Measurements from ENCODE around the gene INSC. TPM values are rescaled to one million over a fixed set of nuclear protein-coding genes. Genes with fewer than 3 reads are reported as not detected.

The INSC gene
- total RNA-seq, 2 experiments from 2014 or later, result not detected

GRCh38 chr11:15163136-15163535 lies 48.4 kb downstream of the INSC start:
- no peaks in the 10 kb centered on the region for H3K9me3 Mint-ChIP-seq
- no peaks in the 10 kb centered on the region for H3K4me1 Mint-ChIP-seq (ENCODE audit: low read depth)
- POLR2A ChIA-PET, result no interaction called here
- Histone ChIP-seq H3K27me3 (ENCODE audit: control insufficient read depth in 1 of 2, insufficient read depth in 2 of 2, low read length in 2 of 2) (no peaks in the 10 kb centered on the region), H3K36me3 (ENCODE audit: insufficient read depth, low read length) (no peaks in the 10 kb centered on the region), H3K9me3 (ENCODE audit: control insufficient read depth in 1 of 2, insufficient read depth in 1 of 2, low read length in 2 of 2) (no peaks in the 10 kb centered on the region), H3K27ac (ENCODE audit: low read depth in 1 of 2, low read length in 2 of 2) (no peak overlapping the region), H3K4me1 (ENCODE audit: insufficient read depth, low read length) (no peaks in the 10 kb centered on the region), H3K4me3 (ENCODE audit: low read length) (no peak overlapping the region)
- H3K4me3 Mint-ChIP-seq, result no peak overlapping the region
- DNase-seq (no peak), ATAC-seq (ENCODE audit: poor library complexity) (no peak)
- H3K36me3 Mint-ChIP-seq (ENCODE audit: low read depth), result no peaks in the 10 kb centered on the region
- CTCF ChIA-PET, result no interaction called here
- intact Hi-C loops (cut with DNase I, micrococcal nuclease), result no loop called here
- peaks cover 7% of the 10 kb centered on the region for H3K27me3 Mint-ChIP-seq
- no peak for TF ChIP-seq CTCF (IDR thresholded peaks at IDR 0.05)
- no peak overlapping the region for H3K27ac Mint-ChIP-seq

- DNase-seq (no peak), ATAC-seq (ENCODE audit: poor library complexity) (no peak)
- no peaks in the 10 kb centered on the region for H3K9me3 ChIP-seq (ENCODE audit: control insufficient read depth in 1 of 2, insufficient read depth in 1 of 2, low read length in 2 of 2)
- no peaks in the 10 kb centered on the region for H3K27me3 ChIP-seq (ENCODE audit: control insufficient read depth in 1 of 2, insufficient read depth in 2 of 2, low read length in 2 of 2)
- ChIA-PET POLR2A (no interaction called here), CTCF (no interaction called here)
- no peak overlapping the region for H3K4me3 Mint-ChIP-seq
- H3K27ac ChIP-seq (ENCODE audit: low read depth in 1 of 2, low read length in 2 of 2), result no peak overlapping the region
- no peak overlapping the region for H3K27ac Mint-ChIP-seq
- H3K36me3 Mint-ChIP-seq (ENCODE audit: low read depth), result no peaks in the 10 kb centered on the region
- intact Hi-C loops (cut with DNase I, micrococcal nuclease), result no loop called here
- H3K27me3 Mint-ChIP-seq, result peaks cover 12% of the 10 kb centered on the region
- H3K4me1 Mint-ChIP-seq (ENCODE audit: low read depth), result no peaks in the 10 kb centered on the region
- no peaks in the 10 kb centered on the region for H3K36me3 ChIP-seq (ENCODE audit: insufficient read depth, low read length)
- no peak overlapping the region for H3K4me3 ChIP-seq (ENCODE audit: low read length)
- no peak for TF ChIP-seq CTCF (IDR thresholded peaks at IDR 0.05)
- H3K9me3 Mint-ChIP-seq, result no peaks in the 10 kb centered on the region
- H3K4me1 ChIP-seq (ENCODE audit: insufficient read depth, low read length), result no peaks in the 10 kb centered on the region
Observed at GRCh38 chr11:15166204-15166603, 51.5 kb downstream of the INSC start.

- ATAC-seq (ENCODE audit: poor library complexity), result no peak
- Histone ChIP-seq H3K9me3 (ENCODE audit: control insufficient read depth in 1 of 2, insufficient read depth in 1 of 2, low read length in 2 of 2) (no peaks in the 10 kb centered on the region), H3K27ac (ENCODE audit: low read depth in 1 of 2, low read length in 2 of 2) (no peak overlapping the region), H3K27me3 (ENCODE audit: control insufficient read depth in 1 of 2, insufficient read depth in 2 of 2, low read length in 2 of 2) (no peaks in the 10 kb centered on the region), H3K4me3 (ENCODE audit: low read length) (no peak overlapping the region), H3K36me3 (ENCODE audit: insufficient read depth, low read length) (no peaks in the 10 kb centered on the region), H3K4me1 (ENCODE audit: insufficient read depth, low read length) (no peaks in the 10 kb centered on the region)
- TF ChIP-seq CTCF (IDR thresholded peaks at IDR 0.05), result no peak
- Mint-ChIP-seq H3K4me3 (no peak overlapping the region), H3K4me1 (ENCODE audit: low read depth) (no peaks in the 10 kb centered on the region), H3K27me3 (peaks cover 25% of the 10 kb centered on the region), H3K27ac (no peak overlapping the region), H3K36me3 (ENCODE audit: low read depth) (no peaks in the 10 kb centered on the region), H3K9me3 (no peaks in the 10 kb centered on the region)
- ChIA-PET POLR2A (no interaction called here), CTCF (no interaction called here)
- intact Hi-C loops (cut with DNase I, micrococcal nuclease), result no loop called here
- no peak for DNase-seq
Observed at GRCh38 chr11:15169815-15170551, 55.3 kb downstream of the INSC start.
